Fibroblast of lung (primary cell): ENCODE results near the gene CHI3L2. TPM values are rescaled to one million over a fixed set of nuclear protein-coding genes. Genes with fewer than 3 reads are reported as not detected.

Source experiments
- DNase-seq, 2 donors: peaks; one replicate each; pipeline versions ENCODE4 v3.0.0 to v3.0.0-alpha.2; 2010; ENCODE audit warnings: low read depth in 2 of 2
- H2AFZ ChIP-seq: 2 replicates; pipeline ENCODE4 v1.5.1; 2012; ENCODE audit warnings: low read length, control low read depth, inconsistent platforms
- H3K27ac ChIP-seq: 2 replicates; pipeline ENCODE4 v1.5.1; 2011; ENCODE audit warnings: low read length, control low read depth; ENCODE audit not compliant: insufficient read depth
- H3K27me3 ChIP-seq: 2 replicates; pipeline ENCODE4 v1.5.1; 2011; ENCODE audit warnings: mild to moderate bottlenecking, low read length; ENCODE audit not compliant: control insufficient read depth, insufficient read depth
- H3K36me3 ChIP-seq: 2 replicates; pipeline ENCODE4 v1.5.1; 2011; ENCODE audit warnings: low read length; ENCODE audit not compliant: control insufficient read depth, insufficient read depth
- H3K4me1 ChIP-seq: 2 replicates; pipeline ENCODE4 v1.5.1; 2011; ENCODE audit warnings: low read length; ENCODE audit not compliant: control insufficient read depth, insufficient read depth; ENCODE audit errors: extremely low read depth
- H3K4me2 ChIP-seq: 2 replicates; pipeline ENCODE4 v1.5.1; 2011; ENCODE audit warnings: low read length, control low read depth; ENCODE audit not compliant: insufficient read depth; ENCODE audit errors: extremely low read depth
- H3K4me3 ChIP-seq, 4 experiments: fragments of 200-600 bp in 1 of 4; sonication (generic) in 1 of 4; replicated peaks in 1 of 4; 2 replicates each; pipeline ENCODE4 v1.5.1; 2011 to 2016; ENCODE audit warnings: low read length in 4 of 4, low read depth in 3 of 4, mild to moderate bottlenecking in 3 of 4, control low read depth in 2 of 4, inconsistent platforms in 1 of 4, mixed read lengths in 1 of 4; ENCODE audit not compliant: insufficient read depth in 1 of 4; ENCODE audit errors: control extremely low read depth in 1 of 4
- H3K79me2 ChIP-seq: 2 replicates; pipeline ENCODE4 v1.5.1; 2012; ENCODE audit warnings: mild to moderate bottlenecking, low read length, inconsistent platforms; ENCODE audit not compliant: control insufficient read depth, insufficient read depth
- H3K9ac ChIP-seq: 2 replicates; pipeline ENCODE4 v1.5.1; 2011; ENCODE audit warnings: mild to moderate bottlenecking, low read length, control low read depth; ENCODE audit not compliant: insufficient read depth
- H3K9me3 ChIP-seq: 2 replicates; pipeline ENCODE4 v1.5.1; 2012; ENCODE audit warnings: low read depth, low read length; ENCODE audit not compliant: control insufficient read depth, insufficient read depth
- H4K20me1 ChIP-seq: 2 replicates; pipeline ENCODE4 v1.5.1; 2011; ENCODE audit warnings: low read length; ENCODE audit not compliant: control insufficient read depth, insufficient read depth; ENCODE audit errors: extremely low read depth
- CTCF ChIP-seq, 2 donors: IDR thresholded peaks in 1 of 2; conservative IDR thresholded peaks in 1 of 2; 1 replicate in 1 of 2; 2 replicates in 1 of 2; pipeline ENCODE4 v1.5.1; 2011 to 2012; ENCODE audit warnings: low read length in 2 of 2, control low read depth in 1 of 2, inconsistent platforms in 1 of 2, low read depth in 1 of 2, mild to moderate bottlenecking in 1 of 2
- EZH2 ChIP-seq: IDR thresholded peaks from 2 replicates; pipeline ENCODE4 v1.5.1; 2012; ENCODE audit warnings: low read length, control low read depth, mild to moderate bottlenecking; ENCODE audit errors: missing control alignments
- polyA plus RNA-seq, 2 donors: library from polyadenylated mRNA; depleted of rRNA in 1 of 2; stranded (reverse) in 1 of 2; unstranded in 1 of 2; fragments of >200 nt; gene quantifications; 2 replicates each; pipeline ENCODE4 v1.2.1, GENCODE V29; 2011 to 2012; ENCODE audit warnings: missing spikeins in 1 of 2
- total RNA-seq: library from RNA; depleted of rRNA; stranded (reverse); fragments of >200 nt; gene quantifications from 2 replicates; pipeline ENCODE4 v1.2.1, GENCODE V29; 2014

Gene CHI3L2
- total and polyA plus RNA-seq, 2 donors (not counting 1 experiment from before 2014, with no cell fraction given) = 1.5 to 3.8 TPM

GRCh38 chr1:111256988-111257658 lies 29.6 kb downstream of the CHI3L2 start:
- Histone ChIP-seq H3K4me3 (no peak overlapping the region), H3K36me3 (no peaks in the 10 kb centered on the region), H3K27me3 (peaks cover 10% of the 10 kb centered on the region), H3K79me2 (no peaks in the 10 kb centered on the region), H3K9me3 (no peaks in the 10 kb centered on the region), H2AFZ (no peak overlapping the region), H4K20me1 (no peaks in the 10 kb centered on the region), H3K4me2 (no peak overlapping the region), H3K9ac (no peak overlapping the region), H3K27ac (no peak overlapping the region), H3K4me1 (no peaks in the 10 kb centered on the region)
- DNase-seq = no peak
- TF ChIP-seq CTCF (conservative IDR thresholded peaks at IDR 0.05 in 1 of 2, IDR thresholded peaks at IDR 0.05 in 1 of 2; ENCODE audit: low read depth in 1 of 2, low read length in 2 of 2) = no peak
- TF ChIP-seq EZH2 = no peak

GRCh38 chr1:111267801-111268508 lies 40.4 kb downstream of the CHI3L2 start:
- Histone ChIP-seq H2AFZ (no peak overlapping the region), H3K79me2 (no peaks in the 10 kb centered on the region), H3K27ac (no peak overlapping the region), H4K20me1 (no peaks in the 10 kb centered on the region), H3K36me3 (no peaks in the 10 kb centered on the region), H3K9me3 (no peaks in the 10 kb centered on the region), H3K4me2 (no peak overlapping the region), H3K4me1 (no peaks in the 10 kb centered on the region), H3K27me3 (peaks cover 25% of the 10 kb centered on the region), H3K4me3 (no peak overlapping the region), H3K9ac (no peak overlapping the region)
- no peak for DNase-seq
- no peak for TF ChIP-seq EZH2
- no peak for TF ChIP-seq CTCF (conservative IDR thresholded peaks at IDR 0.05 in 1 of 2, IDR thresholded peaks at IDR 0.05 in 1 of 2; ENCODE audit: low read depth in 1 of 2, low read length in 2 of 2)

GRCh38 chr1:111269825-111270406 lies 42.4 kb downstream of the CHI3L2 start:
- H3K9ac ChIP-seq = no peak overlapping the region
- H3K4me1 ChIP-seq = no peaks in the 10 kb centered on the region
- TF ChIP-seq EZH2 (no peak), CTCF (conservative IDR thresholded peaks at IDR 0.05 in 1 of 2, IDR thresholded peaks at IDR 0.05 in 1 of 2; ENCODE audit: low read depth in 1 of 2, low read length in 2 of 2) (no peak)
- H3K4me2 ChIP-seq = no peak overlapping the region
- H3K9me3 ChIP-seq = no peaks in the 10 kb centered on the region
- no peak overlapping the region for H3K4me3 ChIP-seq
- H3K27ac ChIP-seq = no peak overlapping the region
- no peaks in the 10 kb centered on the region for H3K36me3 ChIP-seq
- H3K79me2 ChIP-seq = no peaks in the 10 kb centered on the region
- H3K27me3 ChIP-seq = peaks cover 25% of the 10 kb centered on the region
- no peaks in the 10 kb centered on the region for H4K20me1 ChIP-seq
- DNase-seq = peak in 1 of 2 donors; percentile 32
- no peak overlapping the region for H2AFZ ChIP-seq
